ENCODE data around the gene DNMT3B.
A peak's percentile ranks its signal among the peaks of the same experiment; 100 is the strongest.

The DNMT3B gene

GRCh38 chr20:32828029-32828680 is 66.0 kb downstream of the DNMT3B start:
- DNase-seq: no peak

- no peak for DNase-seq
Measured at GRCh38 chr20:32829311-32830005, 67.3 kb downstream of the DNMT3B start.

- DNase-seq: no peak
Measured at GRCh38 chr20:32830437-32830836, 68.3 kb downstream of the DNMT3B start.

GRCh38 chr20:32831982-32832381 is 69.8 kb downstream of the DNMT3B start:
- no peak for DNase-seq

DNA sequence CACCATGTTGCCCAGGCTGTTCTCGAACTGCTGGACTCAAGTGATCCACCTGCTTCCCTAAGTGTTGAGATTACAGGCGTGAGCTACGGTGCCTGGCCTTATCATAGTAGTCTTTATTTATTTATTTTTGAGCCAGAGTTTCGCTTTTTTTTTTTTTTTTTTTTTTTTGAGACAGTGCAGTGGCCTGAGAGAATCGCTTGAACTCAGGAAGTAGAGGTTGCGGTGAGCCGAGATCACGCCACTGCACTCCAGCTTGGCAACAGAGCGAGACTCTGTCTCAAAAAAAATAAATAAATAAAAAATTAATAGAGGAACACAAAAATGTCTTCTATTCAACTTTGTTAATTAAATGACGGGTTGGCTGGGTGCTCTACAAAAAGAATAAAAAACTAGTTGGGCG is 70.5 kb downstream of the DNMT3B start:
- DNase-seq: no peak

GRCh38 chr20:32834972-32835371 is 72.8 kb downstream of the DNMT3B start:
- no peak for DNase-seq

GRCh38 chr20:32837157-32837556 is 75.0 kb downstream of the DNMT3B start:
- no peak for DNase-seq

DNA sequence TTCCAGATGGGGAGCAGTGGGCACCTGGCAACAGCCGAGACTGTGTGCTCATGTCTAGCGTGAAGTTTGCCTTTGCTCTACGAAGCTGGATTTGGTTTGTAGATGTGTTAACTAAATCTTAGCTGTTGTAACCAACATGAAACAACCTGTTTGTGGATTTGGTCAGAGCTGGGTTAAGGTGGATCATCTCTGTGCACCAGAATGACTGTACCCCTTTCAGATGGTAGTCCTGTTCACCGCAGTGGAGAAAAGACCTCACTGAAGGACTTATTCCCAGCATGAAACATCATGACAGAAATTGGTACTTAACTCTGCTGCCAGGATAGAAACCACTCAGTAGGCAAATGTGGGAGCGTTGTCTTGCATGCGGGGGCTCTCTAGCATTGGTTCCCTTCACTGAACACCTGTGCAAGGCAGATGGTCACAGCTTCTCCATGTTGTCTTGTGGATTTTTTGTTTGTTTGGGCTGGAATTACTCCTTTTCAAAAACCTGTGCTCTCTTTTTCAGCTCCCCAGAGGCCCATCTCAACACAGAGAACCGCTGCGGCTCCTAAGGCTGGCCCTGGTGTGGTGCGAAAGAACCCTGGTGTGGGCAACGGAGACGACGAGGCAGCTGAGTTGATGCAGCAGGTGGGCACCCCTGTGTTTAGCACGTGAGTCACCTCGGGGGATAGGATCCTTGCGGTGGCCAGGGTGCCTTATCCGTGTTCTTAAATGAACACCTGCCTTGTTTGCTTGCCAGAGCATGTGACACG is 77.2 kb downstream of the DNMT3B start:
- peak; percentile 100 for DNase-seq

DNA sequence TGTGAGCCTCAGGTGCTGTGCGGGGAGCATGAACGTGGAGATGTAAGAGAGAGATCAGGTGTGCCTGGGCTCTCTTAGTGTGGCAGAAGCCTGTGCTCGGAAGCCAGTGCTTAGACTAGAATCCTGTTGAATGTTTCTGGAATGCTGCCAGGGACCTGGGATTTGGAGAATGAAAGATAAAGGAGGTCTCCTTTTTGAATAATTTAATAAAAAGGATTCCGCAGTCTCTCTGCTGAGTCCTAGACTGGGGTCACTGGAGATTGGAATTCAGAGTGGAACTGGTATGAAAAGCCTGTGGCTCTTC is 77.7 kb downstream of the DNMT3B start:
- no peak for DNase-seq

- no peak for DNase-seq
Measured at GRCh38 chr20:32841174-32841573, 79.0 kb downstream of the DNMT3B start.

DNA sequence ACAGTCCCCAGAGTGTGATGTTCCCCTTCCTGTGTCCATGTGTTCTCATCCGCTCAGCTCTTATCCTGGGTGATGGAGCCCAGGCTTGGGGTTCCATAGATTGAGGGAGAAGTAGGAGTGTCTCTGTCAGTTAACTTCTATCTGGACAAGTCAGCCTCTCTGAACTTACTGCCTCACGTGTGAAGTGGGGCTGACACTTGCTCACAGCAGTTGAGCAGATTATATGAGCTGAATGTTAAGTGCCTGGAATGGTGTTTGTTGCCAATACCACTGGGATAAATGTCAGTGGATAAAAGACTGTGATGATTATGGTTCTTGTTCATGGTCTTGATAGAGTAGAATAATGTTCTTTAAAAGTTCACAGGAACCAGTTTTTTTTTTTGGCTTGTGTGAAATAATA is 79.4 kb downstream of the DNMT3B start:
- no peak for DNase-seq

DNA sequence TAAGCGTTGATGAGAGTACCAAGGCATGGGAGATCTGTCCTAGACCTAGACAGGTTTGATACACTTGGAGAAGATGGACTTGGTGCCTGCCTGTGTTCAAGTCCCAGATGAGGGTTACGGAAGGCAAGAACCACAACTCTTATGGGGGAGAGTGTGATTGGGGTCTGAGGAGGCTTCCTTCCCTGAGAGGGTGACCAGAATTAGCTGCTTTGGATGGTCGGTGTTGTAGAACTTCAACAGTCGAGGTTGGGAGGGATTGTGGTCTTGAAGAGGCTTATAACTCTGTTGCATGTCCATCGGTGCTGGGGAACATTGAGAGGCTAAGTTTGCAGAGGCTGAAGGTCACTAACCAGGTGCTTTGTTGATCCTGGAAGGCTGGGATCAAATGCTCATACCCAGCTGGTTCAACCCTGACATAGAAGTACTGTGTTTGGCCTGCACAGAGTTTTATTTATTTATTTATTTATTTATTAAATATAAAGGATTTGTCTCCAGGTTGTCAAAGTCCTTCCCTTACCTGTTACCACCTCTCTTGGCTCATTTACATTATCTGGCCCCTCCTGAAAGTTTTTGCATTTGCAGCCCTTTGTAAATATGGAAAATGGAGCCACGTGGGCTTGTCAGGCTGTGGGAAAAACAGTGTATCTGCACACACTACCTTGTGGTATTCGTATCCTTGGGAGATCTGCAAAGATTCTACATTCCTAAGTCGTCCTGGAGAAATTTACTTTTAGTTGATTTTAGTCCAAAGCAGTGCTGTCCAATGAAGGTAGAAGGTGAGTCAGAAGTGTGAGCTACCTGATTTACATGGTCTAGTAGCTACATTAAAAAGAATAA is 80.7 kb downstream of the DNMT3B start:
- no peak for DNase-seq

GRCh38 chr20:32845786-32846185 is 83.6 kb downstream of the DNMT3B start:
- DNase-seq: no peak

DNA sequence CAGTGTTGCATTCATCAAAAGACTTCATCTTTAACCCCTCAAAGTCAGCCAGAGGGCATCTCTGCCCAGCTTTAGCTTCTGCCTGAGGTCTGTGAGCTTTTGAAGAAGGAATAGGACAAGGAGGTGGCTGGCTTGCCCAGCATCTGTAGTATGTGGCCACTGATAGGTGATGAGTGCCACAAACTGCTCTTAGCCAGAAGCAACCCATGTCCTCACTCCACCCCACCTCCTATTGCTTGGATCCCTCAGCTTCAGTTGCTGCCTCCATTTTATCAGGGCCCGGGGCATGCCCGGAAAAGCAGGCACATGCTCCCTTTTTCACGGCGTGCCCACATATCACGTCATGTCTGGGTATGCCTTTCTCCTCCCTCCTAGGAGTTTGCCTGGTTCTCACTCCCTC is 84.7 kb downstream of the DNMT3B start:
- no peak for DNase-seq

GRCh38 chr20:32847964-32848363 is 85.8 kb downstream of the DNMT3B start:
- no peak for DNase-seq

DNA sequence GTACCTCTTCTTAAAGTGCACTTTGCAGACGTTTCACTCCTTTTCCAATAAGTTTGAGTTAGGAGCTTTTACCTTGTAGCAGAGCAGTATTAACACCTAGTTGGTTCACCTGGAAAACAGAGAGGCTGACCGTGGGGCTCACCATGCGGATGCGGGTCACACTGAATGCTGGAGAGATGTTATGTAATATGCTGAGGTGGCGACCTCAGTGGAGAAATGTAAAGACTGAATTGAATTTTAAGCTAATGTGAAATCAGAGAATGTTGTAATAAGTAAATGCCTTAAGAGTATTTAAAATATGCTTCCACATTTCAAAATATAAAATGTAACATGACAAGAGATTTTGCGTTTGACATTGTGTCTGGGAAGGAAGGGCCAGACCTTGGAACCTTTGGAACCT is 86.7 kb downstream of the DNMT3B start:
- no peak for DNase-seq

DNA sequence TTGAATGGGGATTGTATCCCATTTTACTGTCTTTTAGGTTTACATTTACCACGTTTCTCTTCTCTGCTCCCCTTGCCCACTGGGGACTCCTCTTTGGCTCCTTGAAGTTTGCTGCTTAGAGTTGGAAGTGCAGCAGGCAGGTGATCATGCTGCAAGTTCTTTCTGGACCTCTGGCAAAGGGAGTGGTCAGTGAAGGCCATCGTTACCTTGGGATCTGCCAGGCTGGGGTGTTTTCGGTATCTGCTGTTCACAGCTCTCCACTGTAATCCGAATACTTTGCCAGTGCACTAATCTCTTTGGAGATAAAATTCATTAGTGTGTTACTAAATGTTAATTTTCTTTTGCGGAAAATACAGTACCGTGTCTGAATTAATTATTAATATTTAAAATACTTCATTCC is 87.4 kb downstream of the DNMT3B start:
- DNase-seq: no peak

DNA sequence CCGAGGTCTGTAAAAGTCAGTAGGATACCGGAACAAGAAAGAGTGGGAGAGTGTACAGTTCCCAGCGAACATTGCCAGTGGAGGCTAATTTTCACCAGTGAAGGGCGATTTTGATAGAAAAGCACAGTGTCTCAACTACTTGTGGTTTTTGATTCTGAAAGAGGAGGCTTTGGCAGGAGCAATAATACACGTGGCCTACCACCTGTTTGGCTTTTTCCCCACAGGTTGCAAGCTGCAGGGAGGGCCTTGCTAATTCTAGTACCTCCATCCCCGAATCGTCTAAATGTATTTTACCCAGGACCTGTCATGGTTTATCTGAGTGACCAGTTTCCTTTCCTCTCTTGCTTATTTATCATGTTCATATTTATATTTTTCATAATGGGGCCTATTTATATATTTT is 93.2 kb downstream of the DNMT3B start:
- DNase-seq: peak; percentile 10

DNA sequence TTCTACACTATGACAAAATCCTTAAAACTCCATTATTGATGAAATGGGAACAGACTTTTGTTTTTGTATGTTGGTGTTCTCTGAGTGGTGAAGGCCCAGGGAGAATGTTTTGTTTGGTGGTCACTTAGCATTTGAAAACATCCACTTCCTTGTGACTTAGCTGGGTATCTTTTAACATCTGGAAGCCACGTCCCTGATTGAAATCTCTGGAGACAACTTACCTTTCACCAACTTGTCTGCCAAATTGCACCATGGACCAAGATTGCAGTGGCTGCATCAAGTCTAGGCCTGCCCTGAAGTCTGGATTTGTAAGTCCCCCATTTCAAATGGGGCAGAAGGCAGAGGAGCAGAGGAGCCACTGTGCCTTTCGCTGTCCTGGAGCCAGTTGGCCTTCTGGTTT is 96.0 kb downstream of the DNMT3B start:
- DNase-seq: peak; percentile 7

Data from NCI-H2171 (cell line).